HG03378 (cell line): Measurements from ENCODE around the gene IRX4.

ENCODE experiments used
- ATAC-seq: cut with Tn5 transposase; IDR thresholded peaks from one replicate; pipeline ENCODE4 v1.9.1; 2021; ENCODE audit warnings: mild to moderate bottlenecking, moderate library complexity; ENCODE audit not compliant: unreplicated experiment

IRX4 gene

DNA sequence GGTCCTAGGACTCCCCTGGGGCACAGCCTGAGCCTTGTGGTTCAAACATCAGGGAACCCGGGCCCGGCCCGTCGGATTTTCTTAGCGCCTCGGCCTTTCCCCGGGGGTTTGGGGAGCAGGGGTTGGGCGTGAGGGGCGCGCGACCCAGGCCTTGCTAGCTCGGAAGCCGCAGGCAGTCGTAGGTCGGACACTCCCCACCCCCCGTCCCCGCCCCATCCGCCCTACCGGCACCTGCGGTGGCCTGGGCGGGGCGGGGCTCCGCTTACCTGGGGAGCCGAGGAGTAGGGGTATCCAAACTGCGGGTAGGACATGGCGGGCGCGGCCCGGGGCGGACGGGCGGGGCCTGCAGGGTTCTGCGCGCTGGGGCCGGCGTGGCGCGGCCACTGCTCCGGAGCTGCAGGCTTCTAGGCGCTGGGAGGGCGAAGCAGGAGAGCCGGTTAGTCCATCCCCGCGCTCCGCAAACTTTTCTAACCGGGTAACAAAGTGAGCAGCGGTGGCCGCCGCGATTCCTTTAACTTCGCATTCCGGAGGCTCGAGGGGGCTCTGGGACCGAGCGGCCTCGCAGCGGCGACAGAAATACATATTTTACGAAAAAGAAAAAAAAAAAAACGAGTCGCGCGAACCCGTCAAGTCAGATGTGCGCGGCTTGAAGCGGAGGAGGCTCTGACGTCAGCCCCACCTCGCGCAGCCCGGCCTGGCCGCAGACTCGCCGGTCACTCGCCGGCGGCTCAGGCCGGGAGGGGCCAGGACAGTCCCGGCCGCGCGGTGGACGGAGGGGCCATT is at the start of gene IRX4:
IRX4 (minus strand) TSS at position 589 of the 783 bp plus-strand sequence; CDS start at position 311, 278 bp downstream.
- ATAC-seq = no peak

DNA sequence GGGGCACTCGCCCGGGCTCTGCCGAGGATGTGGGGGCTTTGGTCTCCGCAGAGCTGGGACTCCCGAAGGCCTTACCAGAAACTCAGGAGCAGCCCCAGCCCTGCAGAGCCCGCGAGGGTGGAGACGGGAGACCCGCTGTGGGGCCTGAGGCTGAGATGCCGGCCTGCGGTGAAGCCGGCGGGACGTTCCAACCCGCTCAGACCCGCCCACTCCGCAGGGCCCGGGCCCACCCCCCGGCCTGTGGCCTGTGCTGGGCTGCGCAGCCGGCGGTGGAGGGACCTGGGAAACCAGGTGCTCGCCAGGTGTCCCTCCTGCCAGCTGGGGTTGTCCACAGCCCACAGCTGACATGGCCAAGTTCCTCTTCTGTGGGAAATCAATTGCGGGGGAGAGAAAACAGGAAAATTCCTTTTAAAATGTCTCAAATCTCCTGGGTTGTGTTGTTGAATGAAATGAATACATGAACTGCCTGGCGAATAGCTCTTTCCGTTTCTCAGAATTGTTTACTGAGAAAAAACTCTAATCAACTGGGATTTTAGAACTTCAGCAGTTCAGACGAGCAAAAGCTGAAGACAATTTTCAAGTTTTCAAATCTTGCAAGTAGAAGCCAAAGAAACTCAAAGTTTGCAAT is 49.0 kb upstream of the IRX4 start:
- no peak for ATAC-seq

DNA sequence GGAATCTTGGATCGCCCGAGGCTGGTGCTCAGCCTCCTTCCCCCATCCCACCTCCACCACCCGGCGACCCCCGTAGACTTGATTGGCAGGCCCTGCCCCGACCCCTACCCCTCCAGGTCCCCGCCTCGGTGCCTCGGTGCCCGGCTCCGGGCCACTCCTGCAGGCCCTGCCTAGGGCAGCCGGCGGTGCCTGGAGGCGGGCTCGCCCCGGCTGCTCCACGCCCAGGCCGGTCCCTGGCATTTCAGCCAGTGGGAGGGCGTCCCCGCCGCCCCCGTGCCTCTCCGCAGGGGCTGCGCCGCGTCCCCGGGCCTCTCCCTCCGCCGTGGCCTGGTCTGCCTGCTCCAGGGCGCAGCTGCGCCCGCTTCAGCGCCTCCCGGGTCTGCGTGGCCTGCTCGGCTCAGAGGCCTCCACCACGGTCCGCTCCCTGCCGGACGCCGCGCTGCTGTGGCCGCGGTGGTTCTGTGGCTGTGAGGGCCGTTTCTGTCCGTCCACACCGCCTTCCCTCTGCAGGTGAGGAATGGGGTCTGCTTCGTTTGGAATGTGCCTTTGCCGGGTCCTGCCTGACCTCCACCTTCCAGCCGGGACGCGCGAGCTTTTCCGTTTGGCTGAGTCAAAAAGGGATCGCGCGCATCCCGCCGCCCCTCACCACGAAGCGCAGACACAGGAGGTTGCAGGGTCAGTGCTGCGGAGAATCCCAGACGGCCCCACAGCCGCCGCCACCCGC is 48.3 kb upstream of the IRX4 start:
- no peak for ATAC-seq

DNA sequence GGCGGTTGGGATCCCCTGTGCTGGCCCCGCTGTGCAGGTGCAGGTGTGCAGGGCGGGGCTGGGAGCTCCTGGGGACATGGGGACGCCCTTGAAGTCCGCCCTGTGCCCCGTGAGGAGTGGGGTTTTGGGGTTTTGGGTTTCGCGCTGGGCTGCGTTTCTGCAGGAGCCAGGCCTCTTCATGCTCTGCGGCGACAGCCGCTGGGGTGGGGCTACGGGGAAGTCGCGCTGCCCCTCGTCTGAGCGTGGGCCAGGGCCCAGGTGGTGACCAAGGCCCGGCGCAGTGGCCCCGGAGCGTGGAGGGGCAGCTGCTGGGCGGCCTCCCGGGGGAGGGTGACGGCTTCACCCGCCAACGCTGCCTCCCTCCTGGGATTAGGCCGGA is 47.8 kb upstream of the IRX4 start:
- ATAC-seq = no peak

DNA sequence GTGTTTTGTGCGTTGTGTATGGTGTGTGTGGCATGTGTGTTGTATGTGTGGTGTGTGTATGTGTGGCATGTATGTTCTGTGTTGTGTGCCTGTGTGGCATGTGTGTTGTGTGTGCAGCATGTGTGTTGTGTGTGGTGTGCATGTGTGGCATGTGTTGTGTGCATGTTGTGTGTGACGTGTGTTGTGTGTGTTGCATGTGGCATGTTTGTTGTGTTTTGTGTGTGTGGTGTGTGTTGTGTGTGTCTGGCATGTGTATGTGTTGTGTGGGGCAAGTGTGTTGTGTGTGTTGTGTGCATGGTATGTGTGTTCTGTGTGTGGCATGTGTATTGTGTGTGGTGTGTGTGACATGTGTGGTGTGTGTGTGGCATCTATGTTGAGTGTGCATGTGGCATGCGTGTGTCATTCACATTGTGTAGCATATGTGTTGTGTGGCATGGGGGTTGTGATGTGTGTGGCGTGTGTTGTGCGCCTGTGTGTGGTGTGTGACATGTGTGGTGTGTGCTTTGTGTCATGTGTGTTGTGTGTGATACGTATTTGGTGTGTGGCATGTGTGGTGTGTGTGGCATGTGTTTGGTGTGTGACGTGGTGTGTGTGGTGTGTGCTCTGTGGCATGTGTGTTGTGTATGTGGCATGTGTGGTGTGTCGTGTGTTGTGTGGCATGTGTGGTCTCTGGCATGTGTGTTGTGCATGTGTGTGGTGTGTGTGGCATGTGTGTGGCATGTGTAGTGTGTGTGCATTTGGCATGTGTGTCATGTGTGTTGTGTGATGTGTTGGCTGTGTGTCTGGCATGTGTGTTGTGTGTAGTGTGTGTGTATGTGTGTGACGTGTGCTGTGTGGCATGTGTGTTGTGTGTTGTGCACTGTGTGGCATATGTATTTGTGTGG is 46.6 kb upstream of the IRX4 start:
- ATAC-seq = no peak

DNA sequence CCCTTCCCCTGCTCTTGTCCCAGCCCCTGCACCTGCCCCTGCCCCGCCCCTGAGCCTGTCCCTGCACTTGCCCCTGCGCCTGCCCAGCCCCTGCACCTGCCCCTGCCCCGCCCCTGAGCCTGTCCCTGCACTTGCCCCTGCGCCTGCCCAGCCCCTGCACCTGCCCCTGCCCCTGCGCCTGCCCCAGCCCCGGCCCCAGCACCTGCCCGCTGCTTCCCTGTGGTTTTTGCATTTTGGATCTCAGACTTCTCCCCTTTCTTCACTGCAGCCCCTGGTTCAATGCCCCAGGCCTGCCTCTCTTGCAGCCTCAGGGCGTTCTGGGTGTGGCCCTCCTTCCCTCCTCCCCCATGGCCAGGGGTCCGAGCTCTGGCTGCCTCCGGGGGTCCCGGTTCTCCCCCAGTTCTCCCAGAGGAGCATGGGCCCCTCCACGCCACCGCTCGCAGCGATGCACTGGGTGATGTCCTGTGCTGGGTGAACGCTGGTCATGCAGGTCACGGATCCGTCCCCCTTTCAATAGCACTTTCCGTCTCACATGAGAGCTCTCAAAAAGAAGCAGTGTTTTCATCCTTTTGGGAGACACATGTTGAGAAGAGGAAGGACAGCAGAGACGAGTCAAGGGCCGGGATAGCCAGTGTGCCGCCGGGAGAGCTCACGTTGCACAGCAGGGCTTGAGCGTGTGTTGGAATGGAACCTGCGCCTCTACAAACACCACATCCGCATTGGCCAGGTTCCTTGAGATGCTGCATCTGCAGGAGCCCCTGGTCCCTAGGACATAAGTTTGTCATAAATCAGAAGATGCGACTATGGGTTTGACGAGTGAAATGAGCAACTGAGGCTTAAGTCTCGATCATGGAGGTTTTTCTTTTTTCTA is 44.0 kb upstream of the IRX4 start:
- ATAC-seq = no peak

DNA sequence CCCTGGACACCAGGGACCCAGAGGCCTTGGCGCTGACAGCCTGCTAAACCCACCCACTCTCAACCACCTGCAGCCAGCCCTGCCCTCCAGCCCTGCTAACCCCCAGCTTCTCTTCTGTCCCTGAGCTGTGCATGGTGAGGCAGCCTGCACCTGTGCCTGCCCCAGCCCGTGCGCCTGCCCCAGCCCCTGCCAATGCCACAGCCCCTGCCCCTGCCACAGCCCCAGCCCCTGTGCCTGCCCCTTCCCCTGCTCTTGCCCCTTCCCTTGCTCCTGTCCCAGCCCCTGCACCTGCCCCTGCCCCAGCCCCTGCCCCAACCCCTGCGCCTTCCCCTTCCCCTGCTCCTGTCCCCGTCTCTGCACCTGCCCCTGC is 43.3 kb upstream of the IRX4 start:
- no peak for ATAC-seq

DNA sequence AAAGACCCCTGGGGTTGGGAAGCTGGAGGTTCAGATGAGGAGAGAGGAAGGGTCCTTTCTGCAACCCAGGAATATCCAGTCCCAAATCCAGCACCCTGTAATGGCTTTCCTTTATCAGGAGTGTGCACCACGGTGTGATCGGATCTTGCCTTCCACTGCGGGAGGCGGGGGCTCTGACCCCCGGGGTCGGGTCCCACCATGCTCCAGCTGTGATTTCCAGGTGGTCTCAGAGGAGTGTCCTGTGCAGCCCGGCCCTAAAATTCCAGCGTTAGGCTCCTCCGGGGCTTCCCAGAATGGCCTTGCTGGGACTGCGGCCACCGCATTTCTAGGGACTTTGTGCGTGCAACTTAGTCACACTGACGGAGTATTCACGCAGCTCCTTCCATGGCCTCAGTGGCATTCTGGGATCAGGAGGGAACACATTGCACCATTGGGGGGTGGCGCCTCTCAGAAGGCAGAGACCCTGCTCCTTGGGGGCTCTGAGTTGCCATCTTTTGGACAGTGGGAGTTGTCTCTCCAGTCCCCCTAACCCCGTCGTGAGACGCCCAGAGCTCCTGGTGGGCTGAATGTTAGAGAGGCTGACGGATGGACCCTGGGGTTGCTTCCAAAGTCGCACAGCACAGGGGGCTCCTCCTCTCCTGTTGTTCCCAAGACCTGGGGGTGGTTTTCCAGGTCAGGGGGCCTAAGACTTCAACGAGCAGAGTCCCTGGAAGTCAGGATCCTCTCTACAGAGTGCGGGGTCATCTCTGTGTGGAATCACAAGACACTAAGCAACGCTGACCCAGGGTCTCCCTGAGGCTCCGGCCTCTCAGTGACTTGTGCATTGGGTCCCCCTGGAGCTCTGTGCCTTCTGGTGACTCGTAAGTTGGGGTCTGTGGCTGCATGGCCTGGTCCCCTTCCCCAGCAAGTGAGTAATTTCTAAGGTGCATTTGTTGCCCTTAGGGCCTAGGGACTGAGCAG is 42.7 kb upstream of the IRX4 start:
- ATAC-seq = no peak

DNA sequence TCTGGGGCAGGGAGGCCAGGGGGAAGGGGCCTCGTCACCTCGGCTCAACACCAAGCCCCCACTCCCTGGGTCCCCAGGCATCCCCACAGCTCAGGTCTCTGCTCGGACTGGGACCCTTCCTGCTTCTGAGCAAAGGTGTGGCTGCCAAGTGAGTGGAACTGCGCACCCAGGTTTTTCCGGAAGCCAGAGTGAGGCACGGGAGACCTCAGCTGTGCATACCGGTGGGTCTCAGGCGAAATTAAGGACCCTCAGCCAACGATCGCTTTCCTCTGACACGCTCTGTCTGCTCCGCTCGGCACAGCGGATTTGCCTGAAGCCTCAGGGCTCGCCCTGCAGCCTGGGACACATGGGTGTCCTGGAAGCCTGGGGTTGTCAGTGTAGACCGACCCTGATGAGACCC is 41.0 kb upstream of the IRX4 start:
- no peak for ATAC-seq

DNA sequence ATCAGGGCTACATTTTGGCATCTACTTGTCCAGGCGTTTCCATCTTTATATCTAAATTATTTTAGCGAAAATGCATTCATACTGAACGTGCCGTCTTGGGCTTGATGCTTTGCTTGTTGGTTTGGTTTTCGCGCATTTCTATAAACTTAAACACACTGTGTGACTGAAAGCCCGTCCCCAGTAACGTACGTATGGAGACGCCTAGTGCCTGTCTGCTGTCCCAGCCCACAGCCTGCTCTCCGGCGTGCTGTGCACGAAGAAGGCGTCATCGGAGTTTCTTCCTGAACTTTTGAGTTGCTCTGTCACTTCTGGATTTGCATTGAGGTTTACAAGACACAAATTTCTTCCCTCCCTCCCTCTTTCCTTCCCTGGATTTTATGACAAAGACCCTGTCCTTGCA is 40.6 kb upstream of the IRX4 start:
- ATAC-seq = no peak

DNA sequence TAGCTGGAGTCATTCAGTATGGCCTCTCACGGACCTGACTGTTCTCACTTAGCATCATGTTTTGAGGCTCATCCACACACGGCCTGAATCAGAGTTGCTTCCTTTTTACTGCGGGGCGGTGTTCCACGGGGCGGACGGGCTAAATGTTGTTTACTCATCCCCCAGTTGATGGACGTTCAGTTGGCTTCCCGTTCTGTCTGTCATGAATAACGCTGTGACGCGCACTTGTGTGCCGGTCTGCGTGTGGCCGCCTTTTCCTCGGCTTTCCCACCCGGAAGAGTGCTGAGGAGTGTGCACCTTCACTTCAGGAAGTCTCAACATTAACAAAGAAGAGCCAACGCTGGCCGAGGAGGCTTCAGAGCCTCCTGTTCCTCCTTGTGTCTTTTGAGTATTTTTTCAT is 39.0 kb upstream of the IRX4 start:
- no peak for ATAC-seq

DNA sequence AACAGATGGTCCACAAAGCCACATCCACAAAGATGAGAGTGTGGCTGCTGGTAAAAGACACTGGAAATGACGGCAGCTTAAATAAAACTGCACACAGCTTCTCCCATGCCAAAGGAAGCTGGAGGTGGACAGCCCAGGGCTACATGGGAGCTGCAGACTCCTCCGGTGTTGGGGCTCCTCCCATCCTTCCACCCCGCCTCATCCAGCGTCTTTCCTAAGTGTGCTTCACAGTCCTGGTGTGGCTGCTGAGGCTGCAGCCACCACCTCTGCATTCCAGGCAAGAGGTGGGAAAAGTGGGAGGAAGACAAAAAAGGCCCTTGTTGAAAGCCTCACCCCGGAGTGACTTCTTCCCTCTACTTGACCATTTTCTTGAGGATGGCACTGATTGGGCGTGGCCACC is 37.0 kb upstream of the IRX4 start:
- ATAC-seq = no peak

DNA sequence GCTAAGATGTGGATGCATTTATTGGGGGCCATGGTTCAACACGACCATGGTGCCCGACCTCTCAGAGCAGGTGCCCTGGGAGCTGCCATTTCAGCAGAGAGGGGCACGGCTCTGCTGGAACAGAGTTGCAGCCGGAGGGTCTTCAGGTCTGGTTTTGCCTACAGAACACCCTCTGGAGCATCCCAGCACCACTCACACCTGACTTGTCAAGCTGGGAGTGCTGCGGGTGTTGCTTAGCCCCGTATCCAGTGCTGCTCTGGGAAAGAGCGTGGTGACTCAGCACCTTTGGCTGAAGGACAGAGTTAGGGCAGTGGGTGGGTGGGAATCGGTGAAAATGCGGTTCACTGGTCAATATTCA is 36.5 kb upstream of the IRX4 start:
- no peak for ATAC-seq

DNA sequence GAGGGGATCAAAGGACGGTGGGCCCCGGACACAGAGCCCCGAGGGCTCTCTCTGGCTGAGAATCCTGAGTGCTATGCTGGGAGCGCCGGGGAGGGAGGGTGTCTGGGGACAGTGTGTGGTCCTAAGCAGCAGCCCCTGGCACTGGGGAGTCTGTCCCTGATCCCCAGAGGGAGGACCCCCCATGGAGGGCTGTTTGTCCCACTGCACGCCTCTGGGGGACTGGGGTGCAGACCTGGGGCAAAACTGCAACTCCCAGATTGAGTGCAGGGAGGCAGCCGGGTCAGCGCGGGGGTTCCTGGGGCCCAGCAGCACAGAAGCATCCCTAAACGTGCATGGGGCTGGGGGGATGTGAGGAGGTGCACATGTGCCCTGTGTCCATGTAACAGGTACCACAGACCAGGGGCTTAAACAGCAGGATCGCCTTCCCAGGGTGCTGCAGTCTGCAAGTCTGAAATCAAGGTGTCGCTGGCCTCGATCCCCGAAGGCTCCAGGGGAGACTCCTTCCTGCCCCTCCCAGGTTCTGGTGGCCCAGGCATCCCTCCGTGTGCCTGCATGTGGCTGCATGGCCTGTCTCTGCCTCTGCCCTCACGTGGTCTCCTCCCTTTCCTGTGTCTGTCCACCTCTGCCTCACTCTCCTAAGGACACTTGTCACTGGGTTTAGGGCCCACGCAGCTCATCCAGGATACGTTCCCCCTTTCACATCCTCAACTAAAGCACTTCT is 35.9 kb upstream of the IRX4 start:
- no peak for ATAC-seq

DNA sequence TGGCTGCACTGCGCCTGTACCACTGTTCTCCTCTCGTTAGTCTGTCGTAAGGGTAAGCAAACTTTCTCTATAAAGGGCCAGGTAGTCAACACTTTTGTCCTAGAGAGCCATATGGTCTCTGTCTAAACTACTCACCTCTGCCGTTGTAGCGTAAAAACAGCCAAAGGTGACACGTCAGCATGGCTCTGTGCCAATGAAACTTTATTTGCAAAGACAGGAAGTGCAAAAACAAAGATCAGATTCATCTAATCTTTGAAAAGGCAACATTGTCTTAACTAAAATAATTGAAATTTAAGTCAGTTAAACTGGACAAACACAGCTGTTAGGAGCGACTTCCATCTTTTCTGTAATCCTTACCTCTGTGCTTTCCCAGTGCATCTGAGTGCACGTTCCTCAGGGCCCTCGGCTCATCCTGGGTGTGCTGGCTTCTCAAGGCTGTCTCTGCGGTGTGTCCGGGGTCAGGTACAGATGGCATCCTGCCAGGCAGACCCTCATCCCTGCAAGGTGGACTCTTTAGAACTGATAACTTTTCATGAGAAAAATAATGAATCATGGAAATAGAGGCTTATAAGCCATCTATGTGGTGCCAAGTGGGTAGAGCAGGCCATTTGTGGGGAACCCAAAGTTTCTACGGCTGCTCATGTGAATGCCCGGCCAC is 35.2 kb upstream of the IRX4 start:
- no peak for ATAC-seq

DNA sequence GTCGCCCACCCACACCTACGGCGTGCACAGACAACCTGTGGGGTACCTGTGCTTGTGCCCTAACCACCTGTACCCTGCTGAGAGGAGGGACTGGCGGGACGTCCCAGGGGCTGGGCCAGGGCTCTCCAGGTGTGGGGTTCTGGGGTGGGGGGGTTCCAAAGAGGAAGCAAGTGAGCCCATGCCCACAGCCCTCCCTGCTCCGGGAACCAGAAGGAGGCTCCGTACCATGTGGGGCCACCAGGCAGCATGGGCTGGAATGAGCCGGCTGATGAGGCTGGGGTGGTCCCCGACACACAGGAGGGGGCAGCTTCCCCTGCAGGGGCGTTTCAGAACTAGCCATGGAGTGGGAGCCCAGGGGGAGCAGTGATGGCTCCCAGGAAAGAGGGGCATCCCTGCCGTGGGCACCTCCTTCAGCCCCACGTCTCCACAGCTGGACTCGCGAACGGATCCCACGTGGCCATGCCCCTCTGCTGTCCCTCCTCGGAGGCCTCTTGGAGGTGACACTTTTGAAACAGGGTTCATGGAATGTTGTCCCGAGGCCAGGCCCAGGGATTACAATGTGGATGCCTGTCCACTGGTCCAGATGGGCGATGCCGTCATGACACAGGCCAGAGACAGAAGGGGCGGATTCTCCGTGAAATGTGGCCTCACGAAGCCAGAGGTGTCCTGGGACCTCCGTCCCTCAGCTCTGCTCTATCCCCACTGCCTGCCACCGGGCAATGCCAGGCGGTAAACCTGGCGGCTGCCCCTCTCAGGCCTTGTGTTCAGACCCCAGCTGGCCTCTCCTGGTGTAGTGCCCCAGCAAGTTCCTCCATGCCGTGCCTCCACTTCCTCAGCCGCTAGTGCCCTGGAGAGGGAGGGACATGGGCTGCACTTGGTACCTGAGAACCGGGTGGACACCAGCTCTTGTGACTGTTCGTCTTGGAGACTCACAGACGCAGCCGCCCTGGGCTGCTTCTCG is 33.6 kb upstream of the IRX4 start:
- ATAC-seq = no peak

DNA sequence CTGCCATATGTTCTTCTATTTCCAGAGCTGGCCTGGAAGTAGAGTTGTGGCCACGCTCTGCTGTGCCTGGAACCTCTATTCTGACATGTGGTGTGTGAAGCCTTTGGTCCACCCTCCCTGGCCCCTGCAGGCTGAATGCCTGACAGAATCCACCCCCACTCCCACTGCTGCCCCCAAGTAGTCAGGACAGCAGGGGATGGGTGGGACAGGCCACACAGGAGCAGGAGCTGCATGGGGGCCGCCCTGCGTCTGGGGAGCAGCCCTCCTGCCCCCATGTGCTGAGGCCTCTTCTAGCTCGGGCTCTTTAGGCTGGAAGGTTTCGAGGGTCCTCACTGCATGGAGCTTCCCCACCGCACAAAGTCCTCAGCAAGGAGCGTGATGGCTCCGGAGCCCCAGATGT is 32.6 kb upstream of the IRX4 start:
- no peak for ATAC-seq
